ENCODE data around the gene NECAB3. TPM values are rescaled to one million over a fixed set of nuclear protein-coding genes. Genes with fewer than 3 reads are reported as not detected.
"Not testable (repeated sequence)": the region's sequence is repeated elsewhere in the genome, so short reads cannot be mapped to it uniquely, and the experiment has no call there.

NECAB3 gene
- total RNA-seq, 1 donor from 2014 or later: 19.2 TPM

DNA sequence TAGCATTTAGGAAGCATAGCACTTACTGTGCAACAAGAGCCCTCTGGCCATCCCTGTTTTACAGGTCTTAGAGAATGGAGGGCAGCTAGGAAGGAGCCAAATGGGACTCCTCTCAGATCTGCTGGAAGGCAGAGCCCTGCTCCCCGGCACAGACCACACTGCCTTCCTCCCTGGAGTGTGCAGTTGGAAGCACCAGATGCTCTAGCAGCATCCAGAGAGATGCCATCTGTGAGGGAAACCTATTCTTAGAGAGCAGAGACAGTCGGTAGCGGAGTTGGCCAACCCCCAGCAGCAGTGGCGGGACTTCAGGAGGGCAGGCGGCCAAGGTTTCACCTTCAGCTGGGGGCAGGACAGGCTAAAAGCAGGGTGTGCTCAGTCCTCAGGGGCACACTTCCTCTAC is 28.6 kb upstream of the NECAB3 start:
- DNase-seq (ENCODE audit: low spot score): no peak
- H3K79me2 ChIP-seq (ENCODE audit: low read depth): no peaks in the 10 kb centered on the region
- H3K9me3 ChIP-seq (ENCODE audit: low read depth): no peaks in the 10 kb centered on the region
- H4K20me1 ChIP-seq (ENCODE audit: low read depth): no peaks in the 10 kb centered on the region
- no peak overlapping the region for H3K27ac Mint-ChIP-seq
- no peak overlapping the region for H3K4me2 ChIP-seq
- H3K4me3 ChIP-seq: no peak overlapping the region
- H3F3A ChIP-seq (ENCODE audit: low read depth): no peaks in the 10 kb centered on the region
- no peaks in the 10 kb centered on the region for H3K4me1 ChIP-seq
- no peak overlapping the region for H2AFZ ChIP-seq (replicated peaks)
- peaks cover 14% of the 10 kb centered on the region for H3K9me3 Mint-ChIP-seq
- H3K9ac ChIP-seq: no peak overlapping the region
- H3K27ac ChIP-seq: no peak overlapping the region
- TF ChIP-seq EZH2phosphoT487 (IDR thresholded peaks at IDR 0.05) (no peak), EZH2 (IDR thresholded peaks at IDR 0.05) (no peak)
- TF ChIP-seq, protein P1, sequence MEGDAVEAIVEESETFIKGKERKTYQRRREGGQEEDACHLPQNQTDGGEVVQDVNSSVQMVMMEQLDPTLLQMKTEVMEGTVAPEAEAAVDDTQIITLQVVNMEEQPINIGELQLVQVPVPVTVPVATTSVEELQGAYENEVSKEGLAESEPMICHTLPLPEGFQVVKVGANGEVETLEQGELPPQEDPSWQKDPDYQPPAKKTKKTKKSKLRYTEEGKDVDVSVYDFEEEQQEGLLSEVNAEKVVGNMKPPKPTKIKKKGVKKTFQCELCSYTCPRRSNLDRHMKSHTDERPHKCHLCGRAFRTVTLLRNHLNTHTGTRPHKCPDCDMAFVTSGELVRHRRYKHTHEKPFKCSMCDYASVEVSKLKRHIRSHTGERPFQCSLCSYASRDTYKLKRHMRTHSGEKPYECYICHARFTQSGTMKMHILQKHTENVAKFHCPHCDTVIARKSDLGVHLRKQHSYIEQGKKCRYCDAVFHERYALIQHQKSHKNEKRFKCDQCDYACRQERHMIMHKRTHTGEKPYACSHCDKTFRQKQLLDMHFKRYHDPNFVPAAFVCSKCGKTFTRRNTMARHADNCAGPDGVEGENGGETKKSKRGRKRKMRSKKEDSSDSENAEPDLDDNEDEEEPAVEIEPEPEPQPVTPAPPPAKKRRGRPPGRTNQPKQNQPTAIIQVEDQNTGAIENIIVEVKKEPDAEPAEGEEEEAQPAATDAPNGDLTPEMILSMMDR (IDR thresholded peaks at IDR 0.05): no peak
- peaks cover 6% of the 10 kb centered on the region for H3K27me3 Mint-ChIP-seq (ENCODE audit: insufficient read depth, low read depth)
- H3K4me1 Mint-ChIP-seq: peaks cover 6% of the 10 kb centered on the region
- H3K36me3 ChIP-seq: no peaks in the 10 kb centered on the region
- no peak overlapping the region for H3K4me3 Mint-ChIP-seq
- H3K27me3 ChIP-seq: no peaks in the 10 kb centered on the region
- H3K36me3 Mint-ChIP-seq: peaks cover 2% of the 10 kb centered on the region

DNA sequence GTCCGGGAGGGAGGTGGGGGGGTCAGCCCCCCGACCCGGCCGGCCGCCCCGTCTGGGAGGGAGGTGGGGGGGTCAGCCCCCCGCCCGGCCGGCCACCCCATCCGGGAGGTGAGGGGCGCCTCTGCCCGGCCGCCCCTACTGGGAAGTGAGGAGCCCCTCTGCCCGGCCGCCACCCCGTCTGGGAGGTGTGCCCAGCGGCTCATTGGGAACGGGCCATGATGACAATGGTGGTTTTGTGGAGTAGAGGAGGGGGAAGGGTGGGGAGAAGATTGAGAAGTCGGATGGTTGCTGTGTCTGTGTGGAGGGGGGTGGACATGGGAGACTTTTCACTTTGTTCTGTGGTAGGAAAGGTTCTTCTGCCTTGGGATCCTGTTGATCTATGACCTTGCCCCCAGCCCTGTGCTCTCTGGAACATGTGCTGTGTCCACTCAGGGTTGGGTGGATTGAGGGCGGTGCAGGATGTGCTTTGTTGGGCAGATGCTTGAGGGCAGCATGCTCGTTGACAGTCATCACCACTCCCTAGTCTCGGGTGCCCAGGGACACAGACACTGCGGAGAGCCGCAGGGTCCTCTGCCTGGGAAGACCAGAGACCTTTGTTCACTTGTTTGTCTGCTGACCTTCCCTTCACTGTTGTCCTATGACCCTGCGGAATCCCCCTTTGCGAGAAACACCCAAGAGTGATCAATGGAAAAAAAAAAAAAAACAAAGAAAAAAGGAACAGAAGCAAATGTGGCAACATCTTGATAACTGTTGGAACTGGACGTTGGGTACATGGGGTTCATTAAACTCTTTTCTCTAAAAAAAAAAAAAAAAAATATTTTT is 27.6 kb upstream of the NECAB3 start:
- peaks cover 21% of the 10 kb centered on the region for H3K9me3 Mint-ChIP-seq

DNA sequence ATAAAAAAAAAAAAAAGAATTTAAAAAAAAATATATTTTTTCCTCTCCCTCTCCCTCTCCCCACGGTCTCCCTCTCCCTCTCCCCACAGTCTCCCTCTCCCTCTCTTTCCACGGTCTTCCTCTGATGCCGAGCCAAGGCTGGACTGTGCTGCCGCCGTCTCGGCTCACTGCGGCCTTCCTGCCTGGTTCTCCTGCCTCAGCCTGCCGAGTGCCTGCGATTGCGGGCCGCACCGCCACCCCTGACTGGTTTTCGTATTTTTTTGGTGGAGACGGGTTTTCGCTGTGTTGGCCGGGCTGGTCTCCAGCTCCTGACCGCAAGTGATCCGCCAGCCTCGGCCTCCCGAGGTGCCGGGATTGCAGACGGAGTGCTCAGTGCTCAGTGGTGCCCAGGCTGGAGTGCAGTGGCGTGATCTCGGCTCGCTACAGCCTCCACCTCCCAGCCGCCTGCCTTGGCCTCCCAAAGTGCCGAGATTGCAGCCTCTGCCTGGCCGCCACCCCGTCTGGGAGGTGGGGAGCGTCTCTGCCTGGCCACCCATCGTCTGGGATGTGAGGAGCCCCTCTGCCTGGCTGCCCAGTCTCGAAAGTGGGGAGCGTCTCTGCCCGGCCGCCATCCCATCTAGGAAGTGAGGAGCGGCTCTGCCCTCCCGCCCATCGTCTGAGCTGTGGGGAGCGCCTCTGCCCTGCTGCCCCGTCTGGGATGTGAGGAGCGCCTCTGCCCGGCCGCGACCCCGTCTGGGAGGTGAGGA is 26.6 kb upstream of the NECAB3 start:
- not testable (repeated sequence) for H3K79me2 ChIP-seq (ENCODE audit: low read depth); H2AFZ ChIP-seq (replicated peaks); H3K4me3 ChIP-seq; H3K36me3 ChIP-seq; H3F3A ChIP-seq (ENCODE audit: low read depth); H3K9me3 ChIP-seq (ENCODE audit: low read depth); H3K27ac ChIP-seq; H3K4me1 Mint-ChIP-seq; H3K4me3 Mint-ChIP-seq; H3K27me3 Mint-ChIP-seq (ENCODE audit: insufficient read depth, low read depth); H3K27ac Mint-ChIP-seq; H3K4me1 ChIP-seq; DNase-seq (ENCODE audit: low spot score); H3K36me3 Mint-ChIP-seq; H3K9ac ChIP-seq; H4K20me1 ChIP-seq (ENCODE audit: low read depth); H3K4me2 ChIP-seq; H3K27me3 ChIP-seq
- H3K9me3 Mint-ChIP-seq: peaks cover 21% of the 10 kb centered on the region

More for the DNA sequence above, 27.6 kb upstream of the NECAB3 start:
- DNase-seq (ENCODE audit: low spot score): no peak
- no peak overlapping the region for H3K27ac Mint-ChIP-seq
- H3K4me1 Mint-ChIP-seq: no peaks in the 10 kb centered on the region
- no peaks in the 10 kb centered on the region for H3K27me3 ChIP-seq
- H3K4me1 ChIP-seq: no peaks in the 10 kb centered on the region
- no peak overlapping the region for H3K27ac ChIP-seq
- H3K27me3 Mint-ChIP-seq (ENCODE audit: insufficient read depth, low read depth): peaks cover 8% of the 10 kb centered on the region
- no peak overlapping the region for H3K4me3 ChIP-seq
- H3K79me2 ChIP-seq (ENCODE audit: low read depth): no peaks in the 10 kb centered on the region
- no peaks in the 10 kb centered on the region for H3F3A ChIP-seq (ENCODE audit: low read depth)
- no peak overlapping the region for H3K9ac ChIP-seq
- H4K20me1 ChIP-seq (ENCODE audit: low read depth): no peaks in the 10 kb centered on the region
- no peaks in the 10 kb centered on the region for H3K9me3 ChIP-seq (ENCODE audit: low read depth)
- no peak overlapping the region for H3K4me2 ChIP-seq
- H3K36me3 Mint-ChIP-seq: peaks cover 2% of the 10 kb centered on the region
- H3K36me3 ChIP-seq: no peaks in the 10 kb centered on the region
- no peak overlapping the region for H3K4me3 Mint-ChIP-seq
- H2AFZ ChIP-seq (replicated peaks): no peak overlapping the region
- TF ChIP-seq, protein P1 (IDR thresholded peaks at IDR 0.05): no peak
- no peak for TF ChIP-seq EZH2 (IDR thresholded peaks at IDR 0.05)
- TF ChIP-seq EZH2phosphoT487 (IDR thresholded peaks at IDR 0.05): no peak

DNA sequence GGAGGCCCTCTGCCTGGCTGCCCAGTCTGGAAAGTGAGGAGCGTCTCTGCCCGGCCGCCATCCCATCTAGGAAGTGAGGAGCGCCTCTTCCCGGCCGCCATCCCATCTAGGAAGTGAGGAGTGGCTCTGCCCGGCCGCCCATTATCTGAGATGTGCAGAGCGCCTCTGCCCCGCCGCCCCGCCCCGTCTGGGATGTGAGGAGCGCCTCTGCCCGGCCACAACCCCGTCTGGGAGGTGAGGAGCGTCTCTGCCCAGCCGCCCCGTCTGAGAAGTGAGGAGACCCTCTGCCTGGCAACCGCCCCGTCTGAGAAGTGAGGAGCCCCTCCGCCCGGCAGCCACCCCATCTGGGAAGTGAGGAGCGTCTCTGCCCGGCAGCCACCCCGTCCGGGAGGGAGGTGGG is 24.7 kb upstream of the NECAB3 start:
- H3K4me1 ChIP-seq; H3K27me3 ChIP-seq; DNase-seq (ENCODE audit: low spot score); H3K9ac ChIP-seq; H3K4me2 ChIP-seq; H3K4me1 Mint-ChIP-seq; H3K79me2 ChIP-seq (ENCODE audit: low read depth); H3K9me3 ChIP-seq (ENCODE audit: low read depth); H3K27me3 Mint-ChIP-seq (ENCODE audit: insufficient read depth, low read depth); H3K36me3 Mint-ChIP-seq; H3K27ac Mint-ChIP-seq; H3K4me3 Mint-ChIP-seq; H2AFZ ChIP-seq (replicated peaks); H4K20me1 ChIP-seq (ENCODE audit: low read depth); H3F3A ChIP-seq (ENCODE audit: low read depth); H3K4me3 ChIP-seq; H3K27ac ChIP-seq; H3K36me3 ChIP-seq: not testable (repeated sequence)
- H3K9me3 Mint-ChIP-seq: peaks cover 21% of the 10 kb centered on the region
